ENCODE results near the gene PITPNM1.

- no peak for TF ChIP-seq CTCF (conservative IDR thresholded peaks at IDR 0.05; ENCODE audit: low read depth in 2 of 2)
- TF ChIP-seq EZH2 (IDR thresholded peaks at IDR 0.05; ENCODE audit: low read depth, unreplicated experiment) = no peak
- no peak for TF ChIP-seq POLR2AphosphoS5 (IDR thresholded peaks at IDR 0.05; ENCODE audit: low read depth)
- TF ChIP-seq EZH2phosphoT487 (IDR thresholded peaks at IDR 0.05; ENCODE audit: unreplicated experiment) = no peak
- TF ChIP-seq REST (IDR thresholded peaks at IDR 0.05; ENCODE audit: unreplicated experiment) = no peak
- no peak for TF ChIP-seq ETS1 (IDR thresholded peaks at IDR 0.05)
- no peak for TF ChIP-seq ZNF114 (CRISPR knock-in tag; IDR thresholded peaks at IDR 0.05)
- no peak for TF ChIP-seq STAT1 (IDR thresholded peaks at IDR 0.05; ENCODE audit: unreplicated experiment)
Observed at GRCh38 chr11:67506426-67507051, 1.4 kb upstream of the PITPNM1 start.
